Tibial nerve (tissue), 4 donors: ENCODE results near the gene RPL28. TPM values are rescaled to one million over a fixed set of nuclear protein-coding genes. Genes with fewer than 3 reads are reported as not detected.
A peak's percentile ranks its signal among the peaks of the same experiment; 100 is the strongest.

Experiments
- DNase-seq, 2 donors: peaks; one replicate each; pipeline ENCODE4 v3.0.0-alpha.2; 2019; ENCODE audit warnings: low spot score in 2 of 2
- H3K27ac ChIP-seq, 4 donors: fragments of 200-600 bp; sonication (generic) in 3 of 4; one replicate each; pipeline ENCODE4 v1.5.1; 2017 to 2019; ENCODE audit warnings: mild to moderate bottlenecking in 1 of 4
- H3K27me3 ChIP-seq, 2 donors: fragments of 200-600 bp; sonication (generic) in 1 of 2; one replicate each; pipeline versions ENCODE4 v1.5.1 to v1.6.0; 2017 to 2019
- H3K36me3 ChIP-seq, 3 donors: fragments of 200-600 bp; sonication (generic); one replicate each; pipeline ENCODE4 v1.5.1; 2018 to 2019
- H3K4me1 ChIP-seq, 4 donors: fragments of 200-600 bp; sonication (generic) in 3 of 4; one replicate each; pipeline ENCODE4 v1.5.1; 2017 to 2019
- H3K4me3 ChIP-seq, 4 donors: fragments of 200-600 bp; sonication (generic) in 3 of 4; one replicate each; pipeline ENCODE4 v1.5.1; 2017 to 2019; ENCODE audit warnings: mild to moderate bottlenecking in 1 of 4, moderate library complexity in 1 of 4
- H3K9me3 ChIP-seq, 4 donors: fragments of 200-600 bp; sonication (generic) in 3 of 4; one replicate each; pipeline ENCODE4 v1.5.1; 2017 to 2019
- EP300 ChIP-seq, 2 donors: sonication (generic); formaldehyde crosslinking; IDR thresholded peaks; one replicate each; pipeline ENCODE4 v1.6.1; 2017; ENCODE audit warnings: antibody characterized with exemption in 2 of 2, mild to moderate bottlenecking in 1 of 2
- POLR2A ChIP-seq, 2 donors: fragments of 450-650 bp; IDR thresholded peaks; one replicate each; pipeline ENCODE4 v1.6.1; 2017; ENCODE audit warnings: antibody characterized with exemption in 2 of 2, mild to moderate bottlenecking in 2 of 2, moderate library complexity in 2 of 2
- WGBS, 2 donors: methylation state at CpG; one replicate each; pipeline ENCODE4 v1.1.5; 2018; 5-methylcytosine and 5-hydroxymethylcytosine counted together
- total RNA-seq, 4 donors: library from RNA; depleted of rRNA; stranded (reverse); fragments of >200 nt; gene quantifications; one replicate each; pipeline ENCODE4 v1.1.0, GENCODE V29; 2016
- TF ChIP-seq, protein P1 (sequence below), 5 experiments: fragments of 200-600 bp in 3 of 5; fragments of 450-650 bp in 2 of 5; sonication (generic) in 3 of 5; IDR thresholded peaks; one replicate each; pipeline ENCODE4 v1.5.1; 2016 to 2019; ENCODE audit warnings: antibody characterized with exemption in 5 of 5, mild to moderate bottlenecking in 3 of 5, moderate library complexity in 2 of 5

Gene RPL28
- total RNA-seq, 4 donors from 2014 or later = 266 to 574 (median 354) TPM

GRCh38 chr19:55353356-55353802 lies 32.4 kb upstream of the RPL28 start:
- no peaks in the 10 kb centered on the region for H3K9me3 ChIP-seq
- peaks cover 5 to 74% of the 10 kb centered on the region in 2 donors for H3K27me3 ChIP-seq
- TF ChIP-seq, protein P1, sequence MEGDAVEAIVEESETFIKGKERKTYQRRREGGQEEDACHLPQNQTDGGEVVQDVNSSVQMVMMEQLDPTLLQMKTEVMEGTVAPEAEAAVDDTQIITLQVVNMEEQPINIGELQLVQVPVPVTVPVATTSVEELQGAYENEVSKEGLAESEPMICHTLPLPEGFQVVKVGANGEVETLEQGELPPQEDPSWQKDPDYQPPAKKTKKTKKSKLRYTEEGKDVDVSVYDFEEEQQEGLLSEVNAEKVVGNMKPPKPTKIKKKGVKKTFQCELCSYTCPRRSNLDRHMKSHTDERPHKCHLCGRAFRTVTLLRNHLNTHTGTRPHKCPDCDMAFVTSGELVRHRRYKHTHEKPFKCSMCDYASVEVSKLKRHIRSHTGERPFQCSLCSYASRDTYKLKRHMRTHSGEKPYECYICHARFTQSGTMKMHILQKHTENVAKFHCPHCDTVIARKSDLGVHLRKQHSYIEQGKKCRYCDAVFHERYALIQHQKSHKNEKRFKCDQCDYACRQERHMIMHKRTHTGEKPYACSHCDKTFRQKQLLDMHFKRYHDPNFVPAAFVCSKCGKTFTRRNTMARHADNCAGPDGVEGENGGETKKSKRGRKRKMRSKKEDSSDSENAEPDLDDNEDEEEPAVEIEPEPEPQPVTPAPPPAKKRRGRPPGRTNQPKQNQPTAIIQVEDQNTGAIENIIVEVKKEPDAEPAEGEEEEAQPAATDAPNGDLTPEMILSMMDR (IDR thresholded peaks at IDR 0.05) = no peak
- TF ChIP-seq EP300 (IDR thresholded peaks at IDR 0.05) (no peak), POLR2A (IDR thresholded peaks at IDR 0.05) (no peak)
- WGBS, 2 donors = 3 to 7% methylated on average over 24 of the region's 24 CpGs
- H3K27ac ChIP-seq = no peak overlapping the region
- H3K4me1 ChIP-seq = peaks cover 0 to 22% (median 8%) of the 10 kb centered on the region in 4 donors
- no peak for DNase-seq
- peak overlapping the region; percentile 8 to 50 (median 26) for H3K4me3 ChIP-seq
- peaks cover 0 to 4% (median 0%) of the 10 kb centered on the region in 3 donors for H3K36me3 ChIP-seq

DNA sequence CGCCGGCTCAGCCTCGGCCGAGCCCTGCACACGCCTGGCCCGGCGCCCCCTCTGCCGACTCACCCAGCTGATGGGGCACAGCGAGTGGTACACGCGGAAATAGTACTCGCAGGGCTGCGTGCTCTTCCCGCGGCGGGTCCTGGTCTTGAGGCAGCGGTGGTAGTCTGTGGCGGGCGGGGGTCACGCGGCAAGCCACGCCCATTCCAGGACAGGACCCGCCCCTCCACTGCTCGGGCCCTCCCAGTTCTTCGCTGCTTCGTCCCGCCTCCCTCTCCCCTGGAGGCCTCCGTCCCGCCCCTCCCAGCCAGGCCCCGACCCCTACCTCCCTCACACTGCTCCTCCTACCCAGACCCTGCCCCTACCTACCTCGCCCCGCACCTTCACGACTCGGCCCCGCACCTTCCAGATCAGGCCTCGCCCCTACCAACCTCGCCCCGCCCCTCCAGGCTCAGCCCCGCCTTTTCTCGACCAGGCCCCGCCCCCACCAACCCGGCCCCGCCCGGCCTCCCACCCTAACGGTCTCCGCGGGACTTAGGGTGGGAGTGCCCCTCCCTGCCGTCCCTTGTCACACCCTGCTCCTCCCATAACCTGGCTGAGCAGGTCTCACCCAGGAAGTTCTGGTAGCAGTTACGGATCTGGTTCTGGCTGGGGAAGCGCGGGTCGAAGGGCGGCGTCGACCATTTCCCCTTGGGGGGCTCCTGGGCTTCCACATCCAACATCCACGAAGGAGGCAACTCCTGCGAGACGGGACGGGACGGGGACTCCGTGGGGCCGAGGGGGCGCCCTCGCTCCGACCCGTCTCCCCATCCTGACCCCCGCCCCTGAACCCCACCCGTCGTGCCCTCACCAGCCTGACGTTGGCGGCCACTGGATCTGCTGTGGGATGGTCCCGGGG lies 31.7 kb upstream of the RPL28 start:
- no peaks in the 10 kb centered on the region for H3K9me3 ChIP-seq
- peak overlapping the region; percentile 8 to 50 (median 26) for H3K4me3 ChIP-seq
- TF ChIP-seq, protein P1 (IDR thresholded peaks at IDR 0.05) = no peak
- TF ChIP-seq EP300 (IDR thresholded peaks at IDR 0.05) = no peak
- no peak for TF ChIP-seq POLR2A (IDR thresholded peaks at IDR 0.05)
- peaks cover 0 to 4% (median 0%) of the 10 kb centered on the region in 3 donors for H3K36me3 ChIP-seq
- no peak for DNase-seq
- WGBS, 2 donors = 3% methylated on average over 22 to 56 of the region's 72 CpGs
- H3K4me1 ChIP-seq = peaks cover 0 to 22% (median 8%) of the 10 kb centered on the region in 4 donors
- no peak overlapping the region for H3K27ac ChIP-seq
- H3K27me3 ChIP-seq = peaks cover 5 to 74% of the 10 kb centered on the region in 2 donors

DNA sequence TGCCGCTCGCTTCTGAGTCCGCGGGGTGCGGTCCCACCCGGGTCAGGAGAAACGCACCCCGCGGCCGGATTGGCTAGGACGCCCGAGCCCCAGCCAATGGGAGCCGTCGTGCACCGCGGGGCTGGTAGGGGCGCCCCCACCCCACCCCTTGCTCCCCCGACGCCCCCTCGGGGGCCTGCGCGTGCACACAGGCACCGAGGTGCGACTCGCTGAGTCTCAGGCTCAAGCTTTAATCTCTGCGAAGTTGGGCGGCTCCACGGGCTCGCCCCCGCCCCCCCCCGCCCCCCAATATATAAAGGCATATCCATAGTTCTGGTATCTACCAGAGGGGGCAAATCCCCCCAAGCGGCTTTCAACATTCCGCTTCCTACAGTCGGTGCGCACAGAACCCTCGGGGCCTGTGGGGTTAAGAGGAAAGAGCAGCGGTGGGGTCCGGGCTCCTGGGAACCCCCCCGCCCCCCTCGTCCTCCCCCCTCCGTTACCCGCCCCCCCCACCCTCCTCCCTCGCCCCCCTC lies 31.0 kb upstream of the RPL28 start, which contains the start of gene COX6B2:
COX6B2 (minus strand) TSS at position 22 of the 515 bp plus-strand sequence. CDS start 198 bp downstream, outside the sequence.
- peaks cover 5 to 74% of the 10 kb centered on the region in 2 donors for H3K27me3 ChIP-seq
- 1 to 4% methylated on average over 16 to 19 of the region's 43 CpGs for WGBS, 2 donors
- no peak for DNase-seq

DNA sequence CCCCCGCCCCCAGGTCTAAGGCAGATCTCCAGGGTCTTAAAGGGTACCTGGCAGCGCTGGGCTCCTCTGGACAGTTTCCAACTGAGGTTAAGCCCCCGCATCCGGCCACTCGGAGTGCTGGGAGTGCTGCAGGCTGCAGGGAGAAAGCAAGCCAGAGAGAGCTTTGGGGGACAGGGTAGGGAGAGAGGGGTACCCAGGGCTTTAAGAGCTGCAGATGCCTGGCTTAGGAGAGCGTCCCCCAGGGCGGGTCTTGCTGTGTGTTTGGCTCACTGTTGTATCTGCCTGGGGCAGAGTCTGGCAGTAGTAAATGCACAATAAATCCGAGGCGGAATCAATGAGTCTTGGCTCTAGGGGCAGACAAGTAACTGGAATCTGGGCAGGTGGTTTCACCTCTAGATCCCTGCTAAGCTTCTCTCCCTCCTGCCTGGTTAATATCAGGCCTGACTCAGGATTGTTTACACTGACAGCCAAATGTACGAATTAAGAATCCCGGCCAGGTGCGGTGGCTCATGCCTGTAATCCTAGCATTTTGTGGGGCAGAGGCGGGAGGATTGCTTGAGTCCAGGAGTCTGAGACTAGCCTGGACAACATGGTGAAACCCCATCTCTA lies 30.4 kb upstream of the RPL28 start:
- no peak for DNase-seq
- 25 to 46% methylated on average over 8 to 13 of the region's 13 CpGs for WGBS, 2 donors
- no peak for TF ChIP-seq POLR2A (IDR thresholded peaks at IDR 0.05)
- no peak for TF ChIP-seq EP300 (IDR thresholded peaks at IDR 0.05)
- TF ChIP-seq, protein P1 (IDR thresholded peaks at IDR 0.05) = no peak
- H3K4me1 ChIP-seq = peaks cover 0 to 22% (median 8%) of the 10 kb centered on the region in 4 donors
- H3K27me3 ChIP-seq = peaks cover 5 to 73% of the 10 kb centered on the region in 2 donors
- H3K9me3 ChIP-seq = no peaks in the 10 kb centered on the region
- peaks cover 0 to 4% (median 0%) of the 10 kb centered on the region in 3 donors for H3K36me3 ChIP-seq
- H3K27ac ChIP-seq = no peak overlapping the region
- no peak overlapping the region for H3K4me3 ChIP-seq

More for the DNA sequence above, 31.0 kb upstream of the RPL28 start, which contains the start of gene COX6B2:
- Histone ChIP-seq H3K4me3 (peak within 1 kb of the TSS; percentile 8 to 50 (median 26)), H3K36me3 (peaks cover 0 to 4% (median 0%) of the 10 kb centered on the region in 3 donors), H3K4me1 (peaks cover 0 to 22% (median 8%) of the 10 kb centered on the region in 4 donors), H3K27ac (no peak within 1 kb of the TSS), H3K9me3 (no peaks in the 10 kb centered on the region)
- TF ChIP-seq, protein P1 (IDR thresholded peaks at IDR 0.05) = no peak
- TF ChIP-seq EP300 (IDR thresholded peaks at IDR 0.05) = no peak
- TF ChIP-seq POLR2A (IDR thresholded peaks at IDR 0.05) = no peak
